Esophagus muscularis mucosa (tissue), 4 donors: ENCODE measurements around the gene MOAP1. TPM values are rescaled to one million over a fixed set of nuclear protein-coding genes. Genes with fewer than 3 reads are reported as not detected.

ENCODE experiments used
- DNase-seq: peaks from one replicate; pipeline ENCODE4 v3.0.0-alpha.2; 2017; ENCODE audit errors: extremely low spot score
- H3K27ac ChIP-seq, 4 donors: fragments of 200-600 bp; sonication (generic); replicated peaks in 1 of 4; 1 replicate in 3 of 4; 2 replicates in 1 of 4; pipeline ENCODE4 v1.5.1; 2016 to 2019; ENCODE audit warnings: mild to moderate bottlenecking in 1 of 4
- H3K27me3 ChIP-seq, 4 donors: fragments of 200-600 bp; sonication (generic); one replicate each; pipeline versions ENCODE4 v1.5.1 to v1.6.0; 2016 to 2019
- H3K36me3 ChIP-seq, 4 donors: fragments of 200-600 bp; sonication (generic); one replicate each; pipeline ENCODE4 v1.5.1; 2016 to 2019
- H3K4me1 ChIP-seq, 4 donors: fragments of 200-600 bp; sonication (generic); one replicate each; pipeline ENCODE4 v1.5.1; 2016 to 2019
- H3K4me3 ChIP-seq, 4 donors: fragments of 200-600 bp; sonication (generic); 1 replicate in 2 of 4; 2 replicates in 2 of 4; pipeline ENCODE4 v1.5.1; 2016 to 2019; ENCODE audit warnings: mild to moderate bottlenecking in 4 of 4, moderate library complexity in 1 of 4
- H3K9me3 ChIP-seq, 4 donors: fragments of 200-600 bp; sonication (generic); 1 replicate in 3 of 4; 2 replicates in 1 of 4; pipeline ENCODE4 v1.5.1; 2016 to 2019
- EP300 ChIP-seq: sonication (generic); formaldehyde crosslinking; IDR thresholded peaks from one replicate; pipeline ENCODE4 v1.6.1; 2017; ENCODE audit warnings: antibody characterized with exemption
- POLR2A ChIP-seq: fragments of 450-650 bp; IDR thresholded peaks from one replicate; pipeline ENCODE4 v1.6.1; 2017; ENCODE audit warnings: antibody characterized with exemption, moderate library complexity, mild to moderate bottlenecking, low read depth
- POLR2AphosphoS5 ChIP-seq, 2 donors: sonication (generic); formaldehyde crosslinking; IDR thresholded peaks; one replicate each; pipeline ENCODE4 v1.6.1; 2017; ENCODE audit warnings: antibody characterized with exemption in 2 of 2
- WGBS: methylation state at CpG from one replicate; pipeline ENCODE4 v1.1.5; 2018; 5-methylcytosine and 5-hydroxymethylcytosine counted together
- intact Hi-C: fragments of 100-400 bp; cut with DNase I; formaldehyde crosslinking; loops from one replicate; pipeline ENCODE4 v1.15.1; 2023
- total RNA-seq, 4 donors: library from RNA; depleted of rRNA; stranded (reverse); fragments of >200 nt; gene quantifications; one replicate each; pipeline versions ENCODE4 v1.1.0 to v1.2.1, GENCODE V29; 2016
- TF ChIP-seq, protein P1 (sequence below), 3 experiments: fragments of 200-600 bp in 2 of 3; fragments of 450-650 bp in 1 of 3; sonication (generic) in 2 of 3; IDR thresholded peaks; one replicate each; pipeline ENCODE4 v1.5.1; 2017 to 2019; ENCODE audit warnings: antibody characterized with exemption in 3 of 3, mild to moderate bottlenecking in 2 of 3, moderate library complexity in 1 of 3

Gene MOAP1
- total RNA-seq, 4 donors from 2014 or later: 54.3 to 90.9 (median 61.7) TPM

DNA sequence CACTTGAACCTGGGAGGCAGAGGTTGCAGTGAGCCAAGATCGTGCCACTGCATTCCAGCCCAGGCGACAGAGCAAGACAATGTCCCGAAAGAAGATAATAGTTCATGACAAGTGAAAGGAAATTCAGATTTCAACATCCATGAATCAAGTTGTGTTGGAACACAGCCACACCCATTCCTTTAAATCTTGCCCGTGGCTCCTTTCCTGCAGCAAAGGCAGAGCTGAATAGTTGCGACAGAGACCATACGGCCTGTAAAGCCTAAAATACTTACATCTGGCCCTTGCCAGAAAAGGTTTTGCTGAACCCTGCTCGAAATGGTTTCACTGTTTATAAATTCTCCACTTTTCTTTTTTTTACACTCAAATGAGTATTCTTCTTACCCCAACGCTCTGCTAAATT, 51.2 kb downstream of the MOAP1 start:
- peak overlapping the region in 3 of 4 donors; percentile 10 to 67 (median 65) for H3K27ac ChIP-seq
- H3K9me3 ChIP-seq: no peaks in the 10 kb centered on the region
- WGBS: 56% methylated on average over 8 of the region's 8 CpGs
- peaks cover 6 to 36% (median 13%) of the 10 kb centered on the region in 4 donors for H3K4me1 ChIP-seq
- H3K4me3 ChIP-seq: no peak overlapping the region
- no peak for DNase-seq
- no peaks in the 10 kb centered on the region for H3K27me3 ChIP-seq
- intact Hi-C loops: no loop called here
- no peaks in the 10 kb centered on the region for H3K36me3 ChIP-seq
- TF ChIP-seq EP300: no peak
- peak; percentile 14 to 55 for TF ChIP-seq POLR2AphosphoS5 (IDR thresholded peaks at IDR 0.05)
- no peak for TF ChIP-seq POLR2A

- intact Hi-C loops: no loop called here
- no peak overlapping the region for H3K4me3 ChIP-seq
- 71% methylated on average over 8 of the region's 8 CpGs for WGBS
- no peaks in the 10 kb centered on the region for H3K9me3 ChIP-seq
- no peaks in the 10 kb centered on the region for H3K27me3 ChIP-seq
- H3K36me3 ChIP-seq: no peaks in the 10 kb centered on the region
- TF ChIP-seq POLR2A: no peak
- no peak for TF ChIP-seq POLR2AphosphoS5 (IDR thresholded peaks at IDR 0.05)
- TF ChIP-seq, protein P1, sequence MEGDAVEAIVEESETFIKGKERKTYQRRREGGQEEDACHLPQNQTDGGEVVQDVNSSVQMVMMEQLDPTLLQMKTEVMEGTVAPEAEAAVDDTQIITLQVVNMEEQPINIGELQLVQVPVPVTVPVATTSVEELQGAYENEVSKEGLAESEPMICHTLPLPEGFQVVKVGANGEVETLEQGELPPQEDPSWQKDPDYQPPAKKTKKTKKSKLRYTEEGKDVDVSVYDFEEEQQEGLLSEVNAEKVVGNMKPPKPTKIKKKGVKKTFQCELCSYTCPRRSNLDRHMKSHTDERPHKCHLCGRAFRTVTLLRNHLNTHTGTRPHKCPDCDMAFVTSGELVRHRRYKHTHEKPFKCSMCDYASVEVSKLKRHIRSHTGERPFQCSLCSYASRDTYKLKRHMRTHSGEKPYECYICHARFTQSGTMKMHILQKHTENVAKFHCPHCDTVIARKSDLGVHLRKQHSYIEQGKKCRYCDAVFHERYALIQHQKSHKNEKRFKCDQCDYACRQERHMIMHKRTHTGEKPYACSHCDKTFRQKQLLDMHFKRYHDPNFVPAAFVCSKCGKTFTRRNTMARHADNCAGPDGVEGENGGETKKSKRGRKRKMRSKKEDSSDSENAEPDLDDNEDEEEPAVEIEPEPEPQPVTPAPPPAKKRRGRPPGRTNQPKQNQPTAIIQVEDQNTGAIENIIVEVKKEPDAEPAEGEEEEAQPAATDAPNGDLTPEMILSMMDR (IDR thresholded peaks at IDR 0.05): peak in 2 of 3 experiments; percentile 26 to 54
- TF ChIP-seq EP300: no peak
- peak overlapping the region in 3 of 4 donors; percentile 10 to 67 (median 65) for H3K27ac ChIP-seq
- no peak for DNase-seq
- peaks cover 0 to 27% (median 6%) of the 10 kb centered on the region in 4 donors for H3K4me1 ChIP-seq
These were observed 52.1 kb downstream of the MOAP1 start for GRCh38 chr14:93132472-93133065.

Other genes starting within 250 kb of the MOAP1 start
- gene ITPK1, start 69.0 kb downstream of the MOAP1 start, total RNA-seq: 100 to 1,000 TPM; 108 to 221 (median 138) TPM
- gene LYSET, start 420 bp upstream of the MOAP1 start, total RNA-seq: 10 to 100 TPM in 3 of 4 donors, 1 to 10 TPM in 1; 6.8 to 15.6 (median 11.6) TPM
- gene GON7, start 22.2 kb upstream of the MOAP1 start, total RNA-seq: 10 to 100 TPM in 3 of 4 donors, 1 to 10 TPM in 1; 6.1 to 14.5 (median 11.6) TPM
- gene UBR7, start 22.4 kb upstream of the MOAP1 start, total RNA-seq: 10 to 100 TPM; 26.2 to 33.6 (median 29.9) TPM
- gene BTBD7, start 148.1 kb upstream of the MOAP1 start, total RNA-seq: 10 to 100 TPM; 28.8 to 35.7 (median 30.1) TPM
- not detected for gene COX8C, start 162.3 kb upstream of the MOAP1 start, total RNA-seq
- gene UNC79, start 246.0 kb upstream of the MOAP1 start, total RNA-seq: under 1 TPM; under 0.01 to 0.23 (median 0.18) TPM